GM12878 (cell line): ENCODE data around the gene REPS1. TPM values are rescaled to one million over a fixed set of nuclear protein-coding genes. Genes with fewer than 3 reads are reported as not detected.

ENCODE experiments used
- BACH1 ChIP-seq: fragments of 450-650 bp; IDR thresholded peaks from 2 replicates; pipeline ENCODE4 v1.6.1; 2017; ENCODE audit warnings: mild to moderate bottlenecking, borderline replicate concordance
- BCL11A ChIP-seq: IDR thresholded peaks from 2 replicates; pipeline ENCODE4 v1.6.1; 2011; ENCODE audit warnings: low read depth, low read length
- BRCA1 ChIP-seq: IDR thresholded peaks from 2 replicates; pipeline ENCODE4 v1.6.1; 2011; ENCODE audit warnings: low read depth, low read length, improper control_type of control experiment
- CBX5 ChIP-seq: sonication (generic); IDR thresholded peaks from 2 replicates; pipeline ENCODE4 v1.6.1; 2016; ENCODE audit warnings: low read depth, moderate library complexity, mild to moderate bottlenecking, inconsistent platforms
- GABPA ChIP-seq: IDR thresholded peaks from 2 replicates; pipeline ENCODE4 v1.6.1; 2014; ENCODE audit warnings: antibody characterized with exemption, low read depth, mild to moderate bottlenecking, inconsistent platforms
- HCFC1 ChIP-seq: fragments of 150-350 bp; IDR thresholded peaks from 2 replicates; pipeline ENCODE4 v1.6.1; 2014; ENCODE audit warnings: low read length
- HDAC6 ChIP-seq: fragments of 200-600 bp; sonication (generic); IDR thresholded peaks from one replicate; pipeline ENCODE4 v1.8.0; 2017; ENCODE audit warnings: antibody characterized with exemption; ENCODE audit not compliant: unreplicated experiment
- HDGF ChIP-seq: fragments of 450-650 bp; IDR thresholded peaks from 2 replicates; pipeline ENCODE4 v1.6.1; 2016; ENCODE audit warnings: antibody characterized with exemption
- JUND ChIP-seq: IDR thresholded peaks from 2 replicates; pipeline ENCODE4 v1.6.1; 2012; ENCODE audit warnings: low read depth, mild to moderate bottlenecking, low read length, improper control_type of control experiment, moderate library complexity
- MTA2 ChIP-seq: fragments of 450-650 bp; IDR thresholded peaks from 2 replicates; pipeline ENCODE4 v1.6.1; 2016; ENCODE audit warnings: low read depth, mild to moderate bottlenecking, moderate library complexity
- MXI1 ChIP-seq: fragments of 150-350 bp; IDR thresholded peaks from 2 replicates; pipeline ENCODE4 v1.6.1; 2011; ENCODE audit warnings: low read depth, mild to moderate bottlenecking, inconsistent platforms, low read length, improper control_type of control experiment
- NBN ChIP-seq: fragments of 450-650 bp; IDR thresholded peaks from 2 replicates; pipeline ENCODE4 v1.6.1; 2016
- NFYB ChIP-seq: IDR thresholded peaks from 2 replicates; pipeline ENCODE4 v1.6.1; 2011; ENCODE audit warnings: low read depth, mild to moderate bottlenecking, low read length, improper control_type of control experiment, moderate library complexity; ENCODE audit not compliant: insufficient read depth
- RB1 ChIP-seq: fragments of 450-650 bp; formaldehyde crosslinking; IDR thresholded peaks from 2 replicates; pipeline ENCODE4 v1.6.1; 2017; ENCODE audit warnings: mild to moderate bottlenecking, borderline replicate concordance
- SIN3A ChIP-seq: IDR thresholded peaks from 2 replicates; pipeline ENCODE4 v1.6.1; 2012; ENCODE audit warnings: low read depth, low read length, improper control_type of control experiment
- SMAD5 ChIP-seq: IDR thresholded peaks from 2 replicates; pipeline ENCODE4 v1.6.1; 2016; ENCODE audit warnings: antibody characterized with exemption, low read depth
- ZNF207 ChIP-seq: fragments of 450-650 bp; IDR thresholded peaks from 2 replicates; pipeline ENCODE4 v1.6.1; 2014; ENCODE audit warnings: antibody characterized with exemption, mild to moderate bottlenecking, borderline replicate concordance
- ZNF217 ChIP-seq: fragments of 450-650 bp; IDR thresholded peaks from 2 replicates; pipeline ENCODE4 v1.6.1; 2017; ENCODE audit warnings: antibody characterized with exemption, mild to moderate bottlenecking
- polyA plus RNA-seq, 11 experiments: library from polyadenylated mRNA; depleted of rRNA in 4 of 11; unstranded in 6 of 11; stranded (reverse) in 5 of 11; fragments of >200 nt; fragmentation: Nextera tagmentation in 4 of 11; fragmentation: Illumina TruSeq in 1 of 11; extraction: Ambion mirVana in 4 of 11; extraction: Trizol in 1 of 11; gene quantifications; 1 replicate in 1 of 11; 2 replicates in 10 of 11; pipeline versions ENCODE4 v1.2.1 to v1.2.3, GENCODE V29; 2011 to 2016; ENCODE audit warnings: inconsistent platforms in 2 of 11, missing spikeins in 2 of 11, low read depth in 1 of 11
- total RNA-seq, 4 experiments: library from RNA; depleted of rRNA in 3 of 4; stranded (reverse); fragments of >200 nt in 3 of 4; fragmentation: Illumina TruSeq in 1 of 4; extraction: Trizol in 1 of 4; gene quantifications; 2 replicates each; pipeline versions ENCODE4 v1.2.1 to v1.2.3, GENCODE V29; 2013 to 2021
- TF ChIP-seq, protein P1 (sequence below): fragments of 450-650 bp; IDR thresholded peaks from 2 replicates; pipeline ENCODE4 v1.6.1; 2017; ENCODE audit warnings: mild to moderate bottlenecking, low read depth, inconsistent platforms; ENCODE audit not compliant: poor library complexity, severe bottlenecking
- TF ChIP-seq, protein P2 (sequence below): IDR thresholded peaks from 2 replicates; pipeline ENCODE4 v1.6.1; 2011; ENCODE audit warnings: low read depth, mild to moderate bottlenecking, low read length, moderate library complexity, borderline replicate concordance; ENCODE audit errors: extremely low read depth
- TF ChIP-seq, protein P3 (sequence below): IDR thresholded peaks from 2 replicates; pipeline ENCODE4 v1.6.1; 2012; ENCODE audit warnings: mild to moderate bottlenecking, low read depth, low read length

Gene REPS1
- total and polyA plus RNA-seq, 10 of the 15 experiments (the other 5 are each of a cell fraction or from before 2014, with no cell fraction given), result 13.7 to 59.3 (median 31.7) TPM

DNA sequence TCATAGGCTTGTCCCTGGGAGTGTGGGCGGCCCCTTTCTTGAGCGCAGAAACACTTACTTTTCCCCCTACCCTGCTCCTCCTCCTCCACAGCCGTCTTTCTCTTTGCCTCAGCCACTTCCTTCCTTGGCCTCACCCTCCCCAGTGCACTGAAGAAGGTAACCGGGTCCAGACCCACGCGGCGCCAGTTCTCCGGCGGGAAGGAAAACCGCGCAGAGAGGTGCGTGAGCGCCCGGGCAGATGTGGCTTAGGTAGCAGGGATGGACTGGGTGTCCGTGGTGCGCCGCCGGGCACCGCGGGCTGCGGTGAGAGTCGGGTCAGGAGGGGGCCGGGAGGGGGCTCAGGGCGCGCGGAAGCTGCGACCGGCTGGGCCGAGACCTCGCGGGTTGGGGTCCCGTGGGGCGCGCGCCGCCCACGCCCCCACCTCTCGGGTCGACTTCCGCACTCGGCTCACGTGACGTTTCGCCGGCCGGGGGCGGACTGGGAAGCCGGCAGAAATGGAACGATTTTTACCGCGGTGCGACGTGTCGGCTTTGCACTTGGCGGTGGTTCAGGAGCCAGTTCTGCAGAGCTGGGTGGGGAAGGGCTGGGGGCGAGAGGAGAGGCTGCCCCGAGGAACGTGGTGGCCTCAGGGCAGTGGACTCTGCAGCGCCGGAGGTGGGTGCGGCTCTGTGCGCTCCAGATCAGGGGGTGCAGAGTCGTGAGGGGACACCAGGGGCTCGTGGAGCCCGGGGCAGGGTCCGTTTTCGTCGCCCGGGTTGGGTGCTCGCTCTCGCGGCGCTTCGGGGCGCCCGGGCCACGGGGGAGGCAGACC is 40.8 kb upstream of the REPS1 start, which contains the start of gene ABRACL (continued):
- no peak; the same call in 1 of the 2 replicates for TF ChIP-seq ZNF207
- TF ChIP-seq, protein P1, sequence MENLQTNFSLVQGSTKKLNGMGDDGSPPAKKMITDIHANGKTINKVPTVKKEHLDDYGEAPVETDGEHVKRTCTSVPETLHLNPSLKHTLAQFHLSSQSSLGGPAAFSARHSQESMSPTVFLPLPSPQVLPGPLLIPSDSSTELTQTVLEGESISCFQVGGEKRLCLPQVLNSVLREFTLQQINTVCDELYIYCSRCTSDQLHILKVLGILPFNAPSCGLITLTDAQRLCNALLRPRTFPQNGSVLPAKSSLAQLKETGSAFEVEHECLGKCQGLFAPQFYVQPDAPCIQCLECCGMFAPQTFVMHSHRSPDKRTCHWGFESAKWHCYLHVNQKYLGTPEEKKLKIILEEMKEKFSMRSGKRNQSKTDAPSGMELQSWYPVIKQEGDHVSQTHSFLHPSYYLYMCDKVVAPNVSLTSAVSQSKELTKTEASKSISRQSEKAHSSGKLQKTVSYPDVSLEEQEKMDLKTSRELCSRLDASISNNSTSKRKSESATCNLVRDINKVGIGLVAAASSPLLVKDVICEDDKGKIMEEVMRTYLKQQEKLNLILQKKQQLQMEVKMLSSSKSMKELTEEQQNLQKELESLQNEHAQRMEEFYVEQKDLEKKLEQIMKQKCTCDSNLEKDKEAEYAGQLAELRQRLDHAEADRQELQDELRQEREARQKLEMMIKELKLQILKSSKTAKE, result no peak
- TF ChIP-seq HDAC6, result no peak
- TF ChIP-seq, protein P2, sequence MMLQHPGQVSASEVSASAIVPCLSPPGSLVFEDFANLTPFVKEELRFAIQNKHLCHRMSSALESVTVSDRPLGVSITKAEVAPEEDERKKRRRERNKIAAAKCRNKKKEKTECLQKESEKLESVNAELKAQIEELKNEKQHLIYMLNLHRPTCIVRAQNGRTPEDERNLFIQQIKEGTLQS, result peak; percentile 68; the same call in 1 of the 2 replicates
- TF ChIP-seq MXI1, result no peak
- TF ChIP-seq BRCA1, result no peak
- TF ChIP-seq BACH1, result 0 out of 2 replicates have a peak, but pooled peaks have one; percentile 35
- no peak for TF ChIP-seq ZNF217
- peak; percentile 44 for TF ChIP-seq SIN3A
- TF ChIP-seq HCFC1, result no peak
- 0 out of 2 replicates have a peak, but pooled peaks have one; percentile 31 for TF ChIP-seq BCL11A
- TF ChIP-seq MTA2, result peak; percentile 52
- no peak for TF ChIP-seq CBX5
- TF ChIP-seq NBN, result peak; percentile 78; the same call in 1 of the 2 replicates
- peak; percentile 47 for TF ChIP-seq HDGF
- peak; percentile 87; the same call in 1 of the 2 replicates for TF ChIP-seq SMAD5
- TF ChIP-seq, protein P3, sequence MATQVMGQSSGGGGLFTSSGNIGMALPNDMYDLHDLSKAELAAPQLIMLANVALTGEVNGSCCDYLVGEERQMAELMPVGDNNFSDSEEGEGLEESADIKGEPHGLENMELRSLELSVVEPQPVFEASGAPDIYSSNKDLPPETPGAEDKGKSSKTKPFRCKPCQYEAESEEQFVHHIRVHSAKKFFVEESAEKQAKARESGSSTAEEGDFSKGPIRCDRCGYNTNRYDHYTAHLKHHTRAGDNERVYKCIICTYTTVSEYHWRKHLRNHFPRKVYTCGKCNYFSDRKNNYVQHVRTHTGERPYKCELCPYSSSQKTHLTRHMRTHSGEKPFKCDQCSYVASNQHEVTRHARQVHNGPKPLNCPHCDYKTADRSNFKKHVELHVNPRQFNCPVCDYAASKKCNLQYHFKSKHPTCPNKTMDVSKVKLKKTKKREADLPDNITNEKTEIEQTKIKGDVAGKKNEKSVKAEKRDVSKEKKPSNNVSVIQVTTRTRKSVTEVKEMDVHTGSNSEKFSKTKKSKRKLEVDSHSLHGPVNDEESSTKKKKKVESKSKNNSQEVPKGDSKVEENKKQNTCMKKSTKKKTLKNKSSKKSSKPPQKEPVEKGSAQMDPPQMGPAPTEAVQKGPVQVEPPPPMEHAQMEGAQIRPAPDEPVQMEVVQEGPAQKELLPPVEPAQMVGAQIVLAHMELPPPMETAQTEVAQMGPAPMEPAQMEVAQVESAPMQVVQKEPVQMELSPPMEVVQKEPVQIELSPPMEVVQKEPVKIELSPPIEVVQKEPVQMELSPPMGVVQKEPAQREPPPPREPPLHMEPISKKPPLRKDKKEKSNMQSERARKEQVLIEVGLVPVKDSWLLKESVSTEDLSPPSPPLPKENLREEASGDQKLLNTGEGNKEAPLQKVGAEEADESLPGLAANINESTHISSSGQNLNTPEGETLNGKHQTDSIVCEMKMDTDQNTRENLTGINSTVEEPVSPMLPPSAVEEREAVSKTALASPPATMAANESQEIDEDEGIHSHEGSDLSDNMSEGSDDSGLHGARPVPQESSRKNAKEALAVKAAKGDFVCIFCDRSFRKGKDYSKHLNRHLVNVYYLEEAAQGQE, result no peak
- TF ChIP-seq NFYB, result 0 out of 2 replicates have a peak, but pooled peaks have one; percentile 7
- no peak for TF ChIP-seq GABPA
- TF ChIP-seq JUND, result no peak
- TF ChIP-seq RB1, result peak; percentile 22; the same call in 1 of the 2 replicates
